Trophoblast cell (in vitro differentiated cells and primary cell): Measurements from ENCODE around the gene HDAC11.

Experiments used
- DNase-seq, 2 donors: peaks; one replicate each; pipeline ENCODE4 v3.0.0-alpha.2; 2016
- H2AFZ ChIP-seq: 2 replicates; pipeline ENCODE4 v1.6.1; 2013; ENCODE audit warnings: low read length, moderate library complexity, mild to moderate bottlenecking; ENCODE audit not compliant: insufficient read depth, poor library complexity
- H2AK5ac ChIP-seq: 2 replicates; pipeline ENCODE4 v1.6.1; 2013; ENCODE audit warnings: mild to moderate bottlenecking, low read length
- H2BK120ac ChIP-seq: 2 replicates; pipeline ENCODE4 v1.6.1; 2013; ENCODE audit warnings: low read length, mild to moderate bottlenecking, moderate library complexity; ENCODE audit not compliant: insufficient read depth, poor library complexity
- H2BK12ac ChIP-seq: 2 replicates; pipeline ENCODE4 v1.6.1; 2013; ENCODE audit warnings: mild to moderate bottlenecking, low read length, moderate library complexity
- H2BK5ac ChIP-seq: 2 replicates; pipeline ENCODE4 v1.6.1; 2013; ENCODE audit warnings: low read length, low read depth, moderate library complexity, mild to moderate bottlenecking; ENCODE audit not compliant: poor library complexity
- H3K14ac ChIP-seq: 2 replicates; pipeline ENCODE4 v1.6.1; 2013; ENCODE audit warnings: mild to moderate bottlenecking, low read length
- H3K18ac ChIP-seq: 2 replicates; pipeline ENCODE4 v1.6.1; 2013; ENCODE audit warnings: mild to moderate bottlenecking, low read length
- H3K23ac ChIP-seq: 2 replicates; pipeline ENCODE4 v1.6.1; 2013; ENCODE audit warnings: low read length
- H3K27ac ChIP-seq: 2 replicates; pipeline ENCODE4 v1.5.1; 2013; ENCODE audit warnings: low read depth, mild to moderate bottlenecking, inconsistent platforms, low read length, moderate library complexity
- H3K27me3 ChIP-seq: 2 replicates; pipeline ENCODE4 v1.6.1; 2013; ENCODE audit warnings: inconsistent platforms, mild to moderate bottlenecking, low read length, moderate library complexity; ENCODE audit not compliant: insufficient read depth
- H3K36me3 ChIP-seq, 2 experiments: 1 replicate in 1 of 2; 2 replicates in 1 of 2; pipeline ENCODE4 v1.6.1; 2013; ENCODE audit warnings: low read length in 2 of 2, mild to moderate bottlenecking in 2 of 2, moderate library complexity in 1 of 2; ENCODE audit not compliant: insufficient read depth in 2 of 2, control insufficient read depth in 1 of 2
- H3K4ac ChIP-seq: 2 replicates; pipeline ENCODE4 v1.6.1; 2013; ENCODE audit warnings: low read depth, mild to moderate bottlenecking, low read length, moderate library complexity
- H3K4me1 ChIP-seq, 2 experiments: 1 replicate in 1 of 2; 2 replicates in 1 of 2; pipeline ENCODE4 v1.6.1; 2013; ENCODE audit warnings: low read length in 2 of 2, mild to moderate bottlenecking in 2 of 2, moderate library complexity in 1 of 2; ENCODE audit not compliant: insufficient read depth in 2 of 2, control insufficient read depth in 1 of 2
- H3K4me2 ChIP-seq: 2 replicates; pipeline ENCODE4 v1.6.1; 2013; ENCODE audit warnings: inconsistent platforms, mild to moderate bottlenecking, low read length, moderate library complexity
- H3K4me3 ChIP-seq: 2 replicates; pipeline ENCODE4 v1.5.1; 2013; ENCODE audit warnings: mild to moderate bottlenecking, low read depth, low read length, inconsistent platforms
- H3K79me1 ChIP-seq: one replicate; pipeline ENCODE4 v1.6.1; 2013; ENCODE audit warnings: low read length
- H3K79me2 ChIP-seq: 2 replicates; pipeline ENCODE4 v1.6.1; 2013; ENCODE audit warnings: low read length, mild to moderate bottlenecking; ENCODE audit not compliant: control insufficient read depth, insufficient read depth, poor library complexity
- H3K9ac ChIP-seq: 2 replicates; pipeline ENCODE4 v1.6.1; 2013; ENCODE audit warnings: mild to moderate bottlenecking, low read length
- H3K9me3 ChIP-seq: 2 replicates; pipeline ENCODE4 v1.6.1; 2013; ENCODE audit warnings: low read depth, mild to moderate bottlenecking, control low read depth, inconsistent platforms, low read length; ENCODE audit not compliant: insufficient read depth
- H4K12ac ChIP-seq: 2 replicates; pipeline ENCODE4 v1.6.1; 2013; ENCODE audit warnings: low read depth, mild to moderate bottlenecking, low read length, moderate library complexity
- H4K8ac ChIP-seq: 2 replicates; pipeline ENCODE4 v1.6.1; 2013; ENCODE audit warnings: low read depth, mild to moderate bottlenecking, low read length, moderate library complexity
- H4K91ac ChIP-seq: one replicate; pipeline ENCODE4 v1.6.1; 2013; ENCODE audit warnings: low read depth, mild to moderate bottlenecking, low read length, moderate library complexity
- WGBS: extraction: QIAGEN DNeasy Blood & Tissue Kit; methylation state at CpG from one replicate; pipeline ENCODE4 v1.1.7; 2013; ENCODE audit warnings: missing lambda C conversion rate; ENCODE audit not compliant: insufficient read length, insufficient coverage; ENCODE audit errors: extremely low coverage; 5-methylcytosine and 5-hydroxymethylcytosine counted together

Gene HDAC11

GRCh38 chr3:13544951-13545651 is 65.0 kb downstream of the HDAC11 start:
- Histone ChIP-seq H2BK5ac (no peak overlapping the region), H3K4me2 (no peak overlapping the region), H3K9me3 (peaks cover 3% of the 10 kb centered on the region), H3K79me2 (no peaks in the 10 kb centered on the region), H3K36me3 (no peaks in the 10 kb centered on the region), H2BK120ac (no peak overlapping the region), H4K91ac (peak overlapping the region; percentile 8), H2AK5ac (peak overlapping the region; percentile 7), H3K79me1 (peaks cover 5% of the 10 kb centered on the region), H3K4me1 (peaks cover 17 to 23% of the 10 kb centered on the region in 2 experiments), H3K27me3 (no peaks in the 10 kb centered on the region), H3K14ac (no peak overlapping the region), H3K4me3 (no peak overlapping the region), H3K27ac (no peak overlapping the region), H2BK12ac (no peak overlapping the region), H2AFZ (no peak overlapping the region), H3K18ac (no peak overlapping the region), H3K9ac (no peak overlapping the region), H4K8ac (no peak overlapping the region), H3K23ac (no peak overlapping the region), H4K12ac (no peak overlapping the region), H3K4ac (no peak overlapping the region)
- peak; percentile 88 to 89 for DNase-seq
- no CpG with 5 or more reads among the region's 9 CpGs for WGBS

- H3K27me3 ChIP-seq = no peaks in the 10 kb centered on the region
- no peak overlapping the region for H3K23ac ChIP-seq
- H3K9ac ChIP-seq = no peak overlapping the region
- peaks cover 3% of the 10 kb centered on the region for H3K9me3 ChIP-seq
- no peak overlapping the region for H4K12ac ChIP-seq
- H2AFZ ChIP-seq = no peak overlapping the region
- no peaks in the 10 kb centered on the region for H3K36me3 ChIP-seq
- peak overlapping the region; percentile 39 for H3K14ac ChIP-seq
- H3K27ac ChIP-seq = no peak overlapping the region
- peak overlapping the region; percentile 52 for H2AK5ac ChIP-seq
- no peak overlapping the region for H3K4me3 ChIP-seq
- no peak overlapping the region for H2BK120ac ChIP-seq
- H3K18ac ChIP-seq = no peak overlapping the region
- peaks cover 5% of the 10 kb centered on the region for H3K79me1 ChIP-seq
- peak overlapping the region; percentile 29 for H4K91ac ChIP-seq
- H3K4me1 ChIP-seq = peaks cover 17 to 21% of the 10 kb centered on the region in 2 experiments
- WGBS = no CpG with 5 or more reads among the region's 9 CpGs
- no peak for DNase-seq
- H3K4ac ChIP-seq = no peak overlapping the region
- H3K79me2 ChIP-seq = no peaks in the 10 kb centered on the region
- no peak overlapping the region for H3K4me2 ChIP-seq
- no peak overlapping the region for H4K8ac ChIP-seq
- H2BK12ac ChIP-seq = peak overlapping the region; percentile 59
- no peak overlapping the region for H2BK5ac ChIP-seq
These were observed 65.9 kb downstream of the HDAC11 start for GRCh38 chr3:13545952-13546454.

GRCh38 chr3:13546667-13547171 is 66.6 kb downstream of the HDAC11 start:
- no peak overlapping the region for H2AK5ac ChIP-seq
- no peak overlapping the region for H3K4me3 ChIP-seq
- H2BK120ac ChIP-seq = no peak overlapping the region
- no peak overlapping the region for H4K91ac ChIP-seq
- peaks cover 1% of the 10 kb centered on the region for H3K9me3 ChIP-seq
- no peak overlapping the region for H2BK12ac ChIP-seq
- DNase-seq = peak; percentile 23 to 38
- WGBS = no CpG with 5 or more reads among the region's 9 CpGs
- H4K8ac ChIP-seq = no peak overlapping the region
- H2AFZ ChIP-seq = no peak overlapping the region
- H3K79me2 ChIP-seq = no peaks in the 10 kb centered on the region
- no peak overlapping the region for H2BK5ac ChIP-seq
- no peaks in the 10 kb centered on the region for H3K27me3 ChIP-seq
- no peak overlapping the region for H4K12ac ChIP-seq
- H3K14ac ChIP-seq = no peak overlapping the region
- H3K9ac ChIP-seq = no peak overlapping the region
- H3K79me1 ChIP-seq = peaks cover 5% of the 10 kb centered on the region
- H3K4ac ChIP-seq = no peak overlapping the region
- peaks cover 17 to 21% of the 10 kb centered on the region in 2 experiments for H3K4me1 ChIP-seq
- H3K18ac ChIP-seq = no peak overlapping the region
- no peaks in the 10 kb centered on the region for H3K36me3 ChIP-seq
- H3K4me2 ChIP-seq = no peak overlapping the region
- no peak overlapping the region for H3K23ac ChIP-seq
- peak overlapping the region; percentile 6 for H3K27ac ChIP-seq

GRCh38 chr3:13547591-13548371 is 67.7 kb downstream of the HDAC11 start:
- no CpG with 5 or more reads among the region's 10 CpGs for WGBS
- Histone ChIP-seq H3K9me3 (peaks cover 1% of the 10 kb centered on the region), H3K4ac (no peak overlapping the region), H2AFZ (no peak overlapping the region), H3K36me3 (no peaks in the 10 kb centered on the region), H3K9ac (no peak overlapping the region), H2BK12ac (peak overlapping the region; percentile 25), H3K79me2 (no peaks in the 10 kb centered on the region), H3K4me1 (peaks cover 17 to 21% of the 10 kb centered on the region in 2 experiments), H2AK5ac (peak overlapping the region; percentile 11), H3K23ac (no peak overlapping the region), H2BK120ac (peak overlapping the region; percentile 5), H4K91ac (peak overlapping the region; percentile 21), H3K27ac (no peak overlapping the region), H3K18ac (peak overlapping the region; percentile 9), H4K12ac (no peak overlapping the region), H3K14ac (no peak overlapping the region), H3K4me2 (no peak overlapping the region), H3K79me1 (peaks cover 5% of the 10 kb centered on the region), H2BK5ac (no peak overlapping the region), H4K8ac (no peak overlapping the region), H3K27me3 (no peaks in the 10 kb centered on the region), H3K4me3 (no peak overlapping the region)
- no peak for DNase-seq
